B cell (primary cell): ENCODE measurements around the gene ELOVL3. TPM values are rescaled to one million over a fixed set of nuclear protein-coding genes. Genes with fewer than 3 reads are reported as not detected.

Experiments
- ATAC-seq: fragments of 200-7000 bp; cut with Tn5 transposase; one replicate; pipeline ENCODE4 v1.10.0; 2021; ENCODE audit warnings: low read depth, mild to moderate bottlenecking, moderate number of reproducible peaks, moderate library complexity
- CTCF ChIA-PET: fragments of 350-600 bp; sonication (Branson Sonifier 250); formaldehyde crosslinking; loops from one replicate; lab custom pipeline; 2021; ENCODE audit warnings: antibody characterized with exemption, inconsistent platforms; lab: Charles Lee
- POLR2A ChIA-PET: fragments of 350-600 bp; sonication (Branson Sonifier 250); formaldehyde crosslinking; loops from one replicate; lab custom pipeline; 2021; ENCODE audit warnings: antibody characterized with exemption; lab: Charles Lee
- DNase-seq: peaks from one replicate; pipeline ENCODE4 v3.0.0; 2013
- H2AFZ ChIP-seq: 2 replicates; pipeline ENCODE4 v1.6.1; 2012; ENCODE audit warnings: mild to moderate bottlenecking, low read depth, low read length; ENCODE audit not compliant: insufficient read depth, poor library complexity, severe bottlenecking
- H3K27ac ChIP-seq, 2 donors: 1 replicate in 1 of 2; 2 replicates in 1 of 2; pipeline ENCODE4 v1.5.1; 2012 to 2013; ENCODE audit warnings: low read length in 2 of 2, mild to moderate bottlenecking in 2 of 2, moderate library complexity in 1 of 2
- H3K27me3 ChIP-seq, 4 experiments: fragments of 200-600 bp in 1 of 4; sonication (generic) in 1 of 4; replicated peaks in 1 of 4; 1 replicate in 2 of 4; 2 replicates in 2 of 4; pipeline versions ENCODE4 v1.6.1 to v1.7.0; 2013 to 2016; ENCODE audit warnings: low read length in 3 of 4, mild to moderate bottlenecking in 2 of 4, mixed read lengths in 1 of 4, moderate library complexity in 1 of 4; ENCODE audit not compliant: insufficient read depth in 4 of 4, control insufficient read depth in 3 of 4; ENCODE audit errors: control extremely low read depth in 1 of 4
- H3K36me3 ChIP-seq, 2 experiments: replicated peaks in 1 of 2; 1 replicate in 1 of 2; 2 replicates in 1 of 2; pipeline versions ENCODE4 v1.6.1 to v1.7.1; 2013; ENCODE audit warnings: low read length in 1 of 2; ENCODE audit not compliant: insufficient read depth in 2 of 2, control insufficient read depth in 1 of 2; ENCODE audit errors: control extremely low read depth in 1 of 2, extremely low read depth in 1 of 2
- H3K4me1 ChIP-seq, 2 donors: fragments of 200-600 bp in 1 of 2; sonication (generic) in 1 of 2; 1 replicate in 1 of 2; 2 replicates in 1 of 2; pipeline versions ENCODE4 v1.5.1 to v1.6.1; 2013 to 2017; ENCODE audit warnings: low read length in 2 of 2; ENCODE audit not compliant: control insufficient read depth in 2 of 2, insufficient read depth in 2 of 2
- H3K4me2 ChIP-seq: replicated peaks from 2 replicates; pipeline ENCODE3; 2012; ENCODE audit warnings: mild to moderate bottlenecking, low read depth, low read length; ENCODE audit not compliant: poor library complexity, severe bottlenecking
- H3K4me3 ChIP-seq, 5 experiments: fragments of 200-600 bp in 1 of 5; sonication (generic) in 1 of 5; 1 replicate in 3 of 5; 2 replicates in 2 of 5; pipeline versions ENCODE4 v1.5.1 to v1.7.0; 2011 to 2016; ENCODE audit warnings: low read length in 4 of 5, mild to moderate bottlenecking in 4 of 5, low read depth in 2 of 5, control low read depth in 1 of 5, moderate library complexity in 1 of 5; ENCODE audit not compliant: insufficient read depth in 1 of 5; ENCODE audit errors: control extremely low read depth in 1 of 5, extremely low read depth in 1 of 5
- H3K79me2 ChIP-seq: fragments of 200-600 bp; sonication (generic); one replicate; pipeline ENCODE4 v1.6.0; 2016; ENCODE audit warnings: low read length; ENCODE audit not compliant: control insufficient read depth, insufficient read depth
- H3K9ac ChIP-seq: fragments of 200-600 bp; sonication (generic); 2 replicates; pipeline ENCODE4 v1.6.1; 2017; ENCODE audit warnings: mild to moderate bottlenecking, low read length, moderate library complexity
- H3K9me3 ChIP-seq, 3 donors: one replicate each; pipeline versions ENCODE4 v1.6.1 to v1.7.1; 2013; ENCODE audit warnings: low read length in 2 of 3; ENCODE audit not compliant: control insufficient read depth in 2 of 3, insufficient read depth in 1 of 3; ENCODE audit errors: control extremely low read depth in 1 of 3
- H4K20me1 ChIP-seq: 2 replicates; pipeline ENCODE4 v1.6.0; 2012; ENCODE audit warnings: mild to moderate bottlenecking, low read length; ENCODE audit not compliant: insufficient read depth, control insufficient read depth, poor library complexity, severe bottlenecking
- H3K27ac Mint-ChIP-seq: one replicate; pipeline ENCODE4 v1.8.0; 2021; ENCODE audit warnings: mixed read lengths
- H3K27me3 Mint-ChIP-seq: one replicate; pipeline ENCODE4 v1.8.0; 2021; ENCODE audit warnings: mixed read lengths
- H3K4me1 Mint-ChIP-seq: one replicate; pipeline ENCODE4 v1.8.0; 2021; ENCODE audit warnings: mixed read lengths
- H3K4me3 Mint-ChIP-seq: one replicate; pipeline ENCODE4 v1.8.0; 2021; ENCODE audit warnings: mixed read lengths
- H3K9me3 Mint-ChIP-seq: one replicate; pipeline ENCODE4 v1.8.0; 2022; ENCODE audit warnings: mixed read lengths; ENCODE audit not compliant: insufficient read depth
- CTCF ChIP-seq: fragments of 200-600 bp; IDR thresholded peaks from one replicate; pipeline ENCODE4 v1.8.0; 2022; ENCODE audit warnings: antibody characterized with exemption, mild to moderate bottlenecking
- EZH2 ChIP-seq: IDR thresholded peaks from 2 replicates; pipeline ENCODE4 v1.6.1; 2012; ENCODE audit warnings: borderline replicate concordance, low read depth, mild to moderate bottlenecking, moderate library complexity, low read length; ENCODE audit not compliant: insufficient read depth, poor library complexity, severe bottlenecking
- WGBS: methylation state at CpG from one replicate; pipeline ENCODE4 v1.1.5; 2013; ENCODE audit warnings: missing lambda C conversion rate; ENCODE audit not compliant: insufficient coverage; 5-methylcytosine and 5-hydroxymethylcytosine counted together
- intact Hi-C: fragments of 100-400 bp; cut with micrococcal nuclease; formaldehyde crosslinking; loops from one replicate; pipeline ENCODE4 v1.10.0; 2022
- polyA plus RNA-seq: library from polyadenylated mRNA; depleted of rRNA; stranded (reverse); fragments of >200 nt; gene quantifications from 2 replicates; pipeline ENCODE4 v1.2.3, GENCODE V29; 2012
- total RNA-seq, 2 donors: library from RNA; stranded (reverse); fragments of 120-200 nt in 1 of 2; gene quantifications; 1 replicate in 1 of 2; 2 replicates in 1 of 2; pipeline versions ENCODE4 v1.2.3 to v1.2.4, GENCODE V29; 2013 to 2022

The ELOVL3 gene
- total and polyA plus RNA-seq, 2 donors (not counting 1 experiment from before 2014, with no cell fraction given) = not detected

DNA sequence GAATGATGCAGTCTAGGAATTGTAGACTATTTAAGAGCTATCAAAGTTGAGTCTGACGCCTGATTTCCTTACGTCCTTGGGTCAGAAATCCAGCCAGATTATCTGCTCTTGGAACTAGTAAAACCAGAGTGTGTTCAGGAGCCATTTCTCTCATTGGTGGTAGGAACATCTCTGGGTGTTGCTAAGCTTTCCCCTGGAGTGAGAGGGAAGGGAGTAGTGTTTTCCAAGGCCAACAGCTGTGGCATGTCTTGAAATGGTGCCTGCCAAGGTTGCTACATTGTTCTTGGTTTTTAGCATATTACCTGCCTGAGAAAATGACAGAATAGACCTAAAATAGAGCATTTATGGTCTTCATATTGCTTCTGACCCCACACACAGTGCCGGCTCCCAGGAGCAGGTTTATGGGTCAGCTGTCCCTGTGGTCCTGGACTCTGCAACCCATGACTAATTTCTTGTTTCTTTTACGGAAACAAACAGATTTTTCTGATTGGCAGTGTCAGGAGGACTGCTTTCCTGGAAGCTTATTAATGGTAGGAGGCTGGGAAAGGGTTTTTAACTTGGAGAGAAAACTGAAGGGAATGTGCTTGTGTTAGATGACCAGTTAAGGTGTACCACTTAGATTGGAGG lies 36.8 kb downstream of the ELOVL3 start:
- intact Hi-C loops = no loop called here
- no peak overlapping the region for H3K27ac Mint-ChIP-seq

More for the DNA sequence above, 36.8 kb downstream of the ELOVL3 start:
- no peak overlapping the region for H2AFZ ChIP-seq
- Mint-ChIP-seq H3K4me3 (no peak overlapping the region), H3K27me3 (no peaks in the 10 kb centered on the region), H3K4me1 (peaks cover 7% of the 10 kb centered on the region), H3K9me3 (no peaks in the 10 kb centered on the region)
- H3K27me3 ChIP-seq = no peaks in the 10 kb centered on the region
- H3K27ac ChIP-seq = no peak overlapping the region
- H3K4me3 ChIP-seq = no peak overlapping the region
- TF ChIP-seq CTCF (no peak), EZH2 (no peak)
- ChIA-PET CTCF (interaction anchor here (0.6 to 1.7 kb wide), 5 partner anchors 14 to 976 kb away, joined by 3 to 6 read pairs (median 4); no protein-coding TSS in a partner anchor), POLR2A (no interaction called here)
- peaks cover 60% of the 10 kb centered on the region for H4K20me1 ChIP-seq
- H3K9ac ChIP-seq = no peak overlapping the region
- ATAC-seq = no peak
- no peaks in the 10 kb centered on the region for H3K9me3 ChIP-seq
- H3K4me2 ChIP-seq = no peak overlapping the region
- peaks cover 7 to 53% of the 10 kb centered on the region in 2 experiments for H3K36me3 ChIP-seq
- no peaks in the 10 kb centered on the region for H3K4me1 ChIP-seq
- no peak for DNase-seq
- peaks cover 85% of the 10 kb centered on the region for H3K79me2 ChIP-seq
- WGBS = 97% methylated on average over 4 of the region's 4 CpGs
